BJ (cell line): Measurements from ENCODE around the gene FBXO31. TPM values are rescaled to one million over a fixed set of nuclear protein-coding genes. Genes with fewer than 3 reads are reported as not detected.

Source experiments
- CTCF ChIA-PET: fragments of 350-600 bp; formaldehyde crosslinking; extraction: SDS; loops from one replicate; lab custom pipeline; 2021; ENCODE audit warnings: antibody characterized with exemption, inconsistent platforms; lab: Yijun Ruan, JAX
- POLR2A ChIA-PET: fragments of 300-600 bp; sonication (Branson Sonifier 250); formaldehyde crosslinking; extraction: SDS; loops from one replicate; lab custom pipeline; 2021; ENCODE audit warnings: antibody characterized with exemption; lab: Charles Lee
- DNase-seq: peaks from one replicate; pipeline ENCODE4 v3.0.0-alpha.2; 2011; ENCODE audit warnings: low read depth
- H3K27me3 ChIP-seq: 2 replicates; pipeline ENCODE4 v1.6.0; 2011; ENCODE audit warnings: low read length; ENCODE audit not compliant: control insufficient read depth, insufficient read depth
- H3K36me3 ChIP-seq: 2 replicates; pipeline ENCODE4 v1.5.1; 2011; ENCODE audit warnings: low read length; ENCODE audit not compliant: control insufficient read depth, insufficient read depth
- H3K4me3 ChIP-seq: 2 replicates; pipeline ENCODE4 v1.5.1; 2011; ENCODE audit warnings: low read depth, mild to moderate bottlenecking, control low read depth, low read length
- polyA plus RNA-seq: library from polyadenylated mRNA; depleted of rRNA; stranded (reverse); fragments of >200 nt; gene quantifications from 2 replicates; pipeline ENCODE4 v1.2.3, GENCODE V29; 2011
- TF ChIP-seq, protein P1 (sequence below): IDR thresholded peaks from 2 replicates; pipeline ENCODE4 v1.5.1; 2011; ENCODE audit warnings: low read depth, mild to moderate bottlenecking, control low read depth, inconsistent platforms, low read length, moderate library complexity; ENCODE audit not compliant: insufficient read depth

Gene FBXO31
- polyA plus RNA-seq, 1 experiment, result 24.8 TPM

DNA sequence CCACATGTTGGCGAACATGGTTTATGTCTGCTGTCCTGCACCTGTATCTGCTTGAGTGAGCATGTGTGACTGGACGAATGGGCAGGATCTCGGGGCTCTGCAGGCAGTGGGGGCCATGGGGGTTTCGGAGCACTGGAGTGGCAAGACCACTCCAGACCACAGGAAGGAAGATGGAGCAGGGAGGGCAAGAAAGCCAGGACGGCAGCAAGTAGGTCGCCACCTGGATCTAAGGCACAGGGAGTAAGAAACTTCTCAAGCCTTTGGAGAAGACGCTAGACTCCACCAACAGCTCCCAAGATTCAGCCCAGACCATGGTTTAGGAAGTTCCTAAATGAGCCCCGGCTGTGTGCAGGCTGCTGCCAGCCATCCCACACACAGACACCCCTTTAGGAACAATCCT, 33.5 kb downstream of the FBXO31 start:
- CTCF ChIA-PET, result interaction anchor here (0.7 kb wide), 1 partner anchor 14 kb away, joined by 3 read pairs; no protein-coding TSS in a partner anchor
- POLR2A ChIA-PET, result no interaction called here
- no peak overlapping the region for H3K4me3 ChIP-seq
- no peaks in the 10 kb centered on the region for H3K27me3 ChIP-seq
- TF ChIP-seq, protein P1, sequence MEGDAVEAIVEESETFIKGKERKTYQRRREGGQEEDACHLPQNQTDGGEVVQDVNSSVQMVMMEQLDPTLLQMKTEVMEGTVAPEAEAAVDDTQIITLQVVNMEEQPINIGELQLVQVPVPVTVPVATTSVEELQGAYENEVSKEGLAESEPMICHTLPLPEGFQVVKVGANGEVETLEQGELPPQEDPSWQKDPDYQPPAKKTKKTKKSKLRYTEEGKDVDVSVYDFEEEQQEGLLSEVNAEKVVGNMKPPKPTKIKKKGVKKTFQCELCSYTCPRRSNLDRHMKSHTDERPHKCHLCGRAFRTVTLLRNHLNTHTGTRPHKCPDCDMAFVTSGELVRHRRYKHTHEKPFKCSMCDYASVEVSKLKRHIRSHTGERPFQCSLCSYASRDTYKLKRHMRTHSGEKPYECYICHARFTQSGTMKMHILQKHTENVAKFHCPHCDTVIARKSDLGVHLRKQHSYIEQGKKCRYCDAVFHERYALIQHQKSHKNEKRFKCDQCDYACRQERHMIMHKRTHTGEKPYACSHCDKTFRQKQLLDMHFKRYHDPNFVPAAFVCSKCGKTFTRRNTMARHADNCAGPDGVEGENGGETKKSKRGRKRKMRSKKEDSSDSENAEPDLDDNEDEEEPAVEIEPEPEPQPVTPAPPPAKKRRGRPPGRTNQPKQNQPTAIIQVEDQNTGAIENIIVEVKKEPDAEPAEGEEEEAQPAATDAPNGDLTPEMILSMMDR, result no peak
- DNase-seq, result no peak
- H3K36me3 ChIP-seq, result peaks cover 17% of the 10 kb centered on the region

DNA sequence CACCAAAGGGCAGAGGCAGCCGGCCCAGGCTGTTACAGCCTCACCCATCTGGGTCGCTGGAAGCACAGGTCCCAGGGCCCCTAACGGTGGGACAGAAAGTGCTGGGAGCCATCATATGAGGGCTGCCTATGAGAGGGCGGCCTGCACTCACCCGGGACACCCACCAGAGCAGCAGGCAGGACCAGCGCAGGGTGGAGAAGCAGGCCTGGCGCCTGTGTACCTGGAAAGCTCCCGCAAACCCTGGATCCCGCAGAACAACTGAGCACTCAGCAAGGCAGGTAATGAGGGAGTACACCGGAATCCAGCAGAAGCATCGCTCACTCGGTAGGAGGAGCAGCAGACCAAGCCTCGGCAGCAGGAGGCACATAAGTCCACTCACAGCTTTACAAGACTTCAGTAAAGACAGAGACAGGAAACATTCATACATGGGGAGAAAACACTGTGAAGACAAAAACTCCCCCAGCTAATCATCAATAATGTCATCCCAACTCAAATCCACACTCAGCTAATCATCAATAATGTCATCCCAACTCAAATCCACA, 34.9 kb downstream of the FBXO31 start:
- Histone ChIP-seq H3K27me3 (no peaks in the 10 kb centered on the region), H3K4me3 (no peak overlapping the region), H3K36me3 (peaks cover 20% of the 10 kb centered on the region)
- DNase-seq, result no peak
- ChIA-PET CTCF (interaction anchor here (0.6 kb wide), 1 partner anchor 51 kb away, joined by 3 read pairs; no protein-coding TSS in a partner anchor), POLR2A (no interaction called here)
- TF ChIP-seq, protein P1, result no peak

DNA sequence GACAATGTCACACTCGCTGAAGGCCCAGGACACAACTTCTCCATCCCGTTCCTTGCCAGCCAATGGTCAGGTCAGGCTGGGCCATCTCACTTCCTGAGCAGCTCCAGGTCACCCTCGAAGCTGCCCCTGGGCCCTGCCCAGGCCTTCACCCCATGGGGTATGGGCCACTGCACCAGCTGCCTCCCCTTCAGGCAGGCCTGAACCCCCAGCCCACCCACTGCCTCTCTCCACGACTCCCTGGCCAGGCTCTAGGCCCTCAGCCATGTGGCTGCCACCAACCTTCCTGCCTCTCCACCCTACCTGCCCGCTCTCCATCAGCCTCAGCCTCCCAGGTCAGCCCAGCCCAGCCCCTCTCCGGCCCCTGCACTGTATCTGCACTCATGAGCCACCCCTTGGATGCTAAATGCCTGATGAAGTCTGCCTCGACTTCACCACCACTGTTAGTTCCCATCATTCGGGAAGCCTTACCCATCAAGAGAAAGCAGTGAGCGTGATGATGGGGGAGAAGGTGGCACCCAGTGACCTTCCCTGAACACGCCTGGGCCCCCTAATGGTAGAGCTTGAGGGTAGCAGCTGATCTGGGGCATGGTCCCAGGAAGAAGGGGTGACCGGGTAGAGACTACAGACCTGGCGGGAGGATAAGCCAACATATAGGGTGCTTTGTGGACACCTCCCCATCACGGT, 35.5 kb downstream of the FBXO31 start:
- peaks cover 21% of the 10 kb centered on the region for H3K36me3 ChIP-seq
- no peak overlapping the region for H3K4me3 ChIP-seq
- ChIA-PET POLR2A (no interaction called here), CTCF (no interaction called here)
- TF ChIP-seq, protein P1, result no peak
- no peak for DNase-seq
- no peaks in the 10 kb centered on the region for H3K27me3 ChIP-seq

DNA sequence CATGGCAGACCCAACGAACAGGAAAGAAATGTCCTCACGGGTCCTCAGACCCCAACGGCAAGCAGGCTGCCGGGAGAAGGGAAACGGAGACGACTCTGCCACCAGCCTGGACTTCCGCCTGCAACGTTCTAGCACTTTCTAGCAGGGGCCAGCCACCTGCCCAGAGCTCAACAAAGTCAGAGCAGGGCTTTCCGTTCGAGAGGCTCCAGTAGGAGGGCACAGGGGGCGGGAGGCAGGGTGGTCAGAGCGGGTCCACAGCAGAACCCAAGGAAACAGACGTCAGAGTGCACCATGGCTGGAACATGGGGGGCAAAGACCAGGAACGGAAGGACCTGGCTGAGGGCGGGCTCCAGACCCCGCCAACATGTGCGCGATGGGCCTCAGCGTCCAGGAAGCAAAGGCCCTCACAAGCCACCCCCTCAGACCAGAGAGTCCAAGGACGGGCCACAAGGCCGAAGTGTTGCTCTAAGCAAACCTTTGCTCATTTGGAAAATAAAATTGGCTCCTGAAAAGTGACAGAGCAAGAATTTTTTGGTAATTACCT, 37.0 kb downstream of the FBXO31 start:
- TF ChIP-seq, protein P1, result no peak
- POLR2A ChIA-PET, result no interaction called here

DNA sequence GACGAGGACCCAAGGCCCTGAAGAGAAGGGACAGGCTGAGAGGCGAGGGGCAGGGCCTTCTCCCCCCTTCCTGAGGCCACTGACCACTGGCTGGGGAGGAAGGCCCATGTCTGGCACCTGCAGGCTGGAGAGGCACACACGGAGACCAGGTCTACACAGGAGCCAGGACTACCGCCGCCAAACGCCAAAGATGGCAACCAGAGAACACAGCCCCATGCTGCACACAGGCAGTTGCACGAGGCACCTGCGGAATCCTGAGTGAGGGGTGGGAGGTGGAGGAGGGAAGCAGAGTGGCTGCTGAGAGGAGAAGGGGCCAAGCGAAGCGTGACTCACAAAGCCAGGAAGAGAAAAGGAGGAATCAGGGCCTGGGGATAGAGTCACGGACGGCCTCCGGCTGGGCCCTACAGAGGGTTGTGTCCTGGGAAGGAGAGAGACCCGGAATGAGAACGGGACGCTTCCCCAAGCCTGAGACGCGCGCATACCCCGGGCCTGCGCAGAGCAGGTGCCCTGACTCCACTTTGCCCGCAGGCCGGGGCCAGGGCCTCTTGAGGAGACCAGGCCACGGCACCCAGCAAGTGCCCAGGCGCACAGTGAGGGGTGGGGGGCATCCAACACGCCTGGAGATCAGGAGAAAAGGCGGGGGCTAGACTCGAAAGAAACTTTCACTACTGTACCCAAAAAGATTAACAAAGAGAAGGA, 37.7 kb downstream of the FBXO31 start:
- CTCF ChIA-PET, result no interaction called here
- no peak for DNase-seq

More for the DNA sequence above, 37.0 kb downstream of the FBXO31 start:
- Histone ChIP-seq H3K27me3 (no peaks in the 10 kb centered on the region), H3K36me3 (peaks cover 29% of the 10 kb centered on the region), H3K4me3 (no peak overlapping the region)
- CTCF ChIA-PET, result no interaction called here
- no peak for DNase-seq

More for the DNA sequence above, 37.7 kb downstream of the FBXO31 start:
- Histone ChIP-seq H3K4me3 (no peak overlapping the region), H3K27me3 (no peaks in the 10 kb centered on the region), H3K36me3 (peaks cover 29% of the 10 kb centered on the region)
- POLR2A ChIA-PET, result no interaction called here
- TF ChIP-seq, protein P1, result no peak
